Prostate gland (tissue), 2 donors: ENCODE results near the gene NDFIP2.

ENCODE experiments used
- CTCF ChIP-seq, 4 experiments: fragments of 200-600 bp in 2 of 4; fragments of 450-650 bp in 2 of 4; sonication (generic) in 2 of 4; IDR thresholded peaks; 1 replicate in 3 of 4; 2 replicates in 1 of 4; pipeline ENCODE4 v1.5.1; 2016 to 2019; ENCODE audit warnings: antibody characterized with exemption in 4 of 4, mild to moderate bottlenecking in 2 of 4, moderate library complexity in 2 of 4
- POLR2AphosphoS5 ChIP-seq: sonication (generic); formaldehyde crosslinking; IDR thresholded peaks from one replicate; pipeline ENCODE4 v1.6.1; 2017; ENCODE audit warnings: antibody characterized with exemption

- TF ChIP-seq CTCF (IDR thresholded peaks at IDR 0.05) (no peak), POLR2AphosphoS5 (no peak)
Measured at GRCh38 chr13:79463604-79464003, 17.4 kb upstream of the NDFIP2 start.
